Peyer's patch (tissue), 4 donors: ENCODE results near the gene MAN1A2. TPM values are rescaled to one million over a fixed set of nuclear protein-coding genes. Genes with fewer than 3 reads are reported as not detected.
"Not testable (repeated sequence)": the region's sequence is repeated elsewhere in the genome, so short reads cannot be mapped to it uniquely, and the experiment has no call there.

Experiments
- DNase-seq, 3 donors: peaks; one replicate each; pipeline ENCODE4 v3.0.0-alpha.2; 2017 to 2019
- H3K27ac ChIP-seq, 4 donors: fragments of 200-600 bp; sonication (generic); one replicate each; pipeline ENCODE4 v1.5.1; 2016 to 2019
- H3K27me3 ChIP-seq, 2 donors: fragments of 200-600 bp; sonication (generic); one replicate each; pipeline ENCODE4 v1.5.1; 2019
- H3K36me3 ChIP-seq, 3 donors: fragments of 200-600 bp; sonication (generic); one replicate each; pipeline ENCODE4 v1.5.1; 2016 to 2019
- H3K4me1 ChIP-seq, 4 donors: fragments of 200-600 bp; sonication (generic); one replicate each; pipeline ENCODE4 v1.5.1; 2016 to 2019
- H3K4me3 ChIP-seq, 4 donors: fragments of 200-600 bp; sonication (generic); 1 replicate in 3 of 4; 2 replicates in 1 of 4; pipeline ENCODE4 v1.5.1; 2016 to 2019; ENCODE audit warnings: mild to moderate bottlenecking in 1 of 4
- H3K9me3 ChIP-seq, 4 donors: fragments of 200-600 bp; sonication (generic); one replicate each; pipeline ENCODE4 v1.5.1; 2016 to 2019; ENCODE audit warnings: mild to moderate bottlenecking in 1 of 4
- CTCF ChIP-seq, 6 experiments: fragments of 450-650 bp in 4 of 6; fragments of 200-600 bp in 2 of 6; sonication (generic) in 1 of 6; IDR thresholded peaks; one replicate each; pipeline ENCODE4 v1.5.1; 2017 to 2019; ENCODE audit warnings: antibody characterized with exemption in 6 of 6, mild to moderate bottlenecking in 3 of 6, moderate library complexity in 1 of 6
- POLR2A ChIP-seq, 2 donors: fragments of 450-650 bp; IDR thresholded peaks; one replicate each; pipeline ENCODE4 v1.5.1; 2017; ENCODE audit warnings: antibody characterized with exemption in 2 of 2, mild to moderate bottlenecking in 2 of 2, moderate library complexity in 2 of 2
- total RNA-seq, 4 donors: library from RNA; depleted of rRNA; stranded (reverse); fragments of >200 nt; gene quantifications; one replicate each; pipeline ENCODE4 v1.1.0, GENCODE V29; 2016

Gene MAN1A2
- total RNA-seq, 4 donors from 2014 or later: 43.2 to 53.8 (median 49.4) TPM

- no peaks in the 10 kb centered on the region for H3K36me3 ChIP-seq
- H3K4me3 ChIP-seq: no peak overlapping the region
- H3K27ac ChIP-seq: no peak overlapping the region
- no peak for DNase-seq
- no peak for TF ChIP-seq POLR2A (IDR thresholded peaks at IDR 0.05)
- TF ChIP-seq CTCF (IDR thresholded peaks at IDR 0.05): no peak
- H3K4me1 ChIP-seq: no peaks in the 10 kb centered on the region
- no peaks in the 10 kb centered on the region for H3K9me3 ChIP-seq
- no peaks in the 10 kb centered on the region for H3K27me3 ChIP-seq
These were observed 69.3 kb downstream of the MAN1A2 start for GRCh38 chr1:117436513-117436912.

- Histone ChIP-seq H3K4me3 (no peak overlapping the region), H3K27ac (no peak overlapping the region), H3K4me1 (no peaks in the 10 kb centered on the region), H3K36me3 (peaks cover 0 to 9% (median 0%) of the 10 kb centered on the region in 3 donors), H3K27me3 (no peaks in the 10 kb centered on the region), H3K9me3 (no peaks in the 10 kb centered on the region)
- no peak for TF ChIP-seq POLR2A (IDR thresholded peaks at IDR 0.05)
- TF ChIP-seq CTCF (IDR thresholded peaks at IDR 0.05): no peak
- DNase-seq: no peak
These were observed 80.4 kb downstream of the MAN1A2 start for GRCh38 chr1:117447661-117448060.

- H3K4me1 ChIP-seq: no peaks in the 10 kb centered on the region
- H3K36me3 ChIP-seq: peaks cover 0 to 15% (median 0%) of the 10 kb centered on the region in 3 donors
- no peak for TF ChIP-seq CTCF (IDR thresholded peaks at IDR 0.05)
- no peak for TF ChIP-seq POLR2A (IDR thresholded peaks at IDR 0.05)
- no peaks in the 10 kb centered on the region for H3K27me3 ChIP-seq
- DNase-seq: no peak
- H3K9me3 ChIP-seq: no peaks in the 10 kb centered on the region
- H3K27ac ChIP-seq: no peak overlapping the region
- no peak overlapping the region for H3K4me3 ChIP-seq
These were observed 85.0 kb downstream of the MAN1A2 start for GRCh38 chr1:117452216-117452615.

GRCh38 chr1:117453958-117454357 lies 86.7 kb downstream of the MAN1A2 start:
- no peak for TF ChIP-seq POLR2A (IDR thresholded peaks at IDR 0.05)
- TF ChIP-seq CTCF (IDR thresholded peaks at IDR 0.05): no peak

GRCh38 chr1:117458410-117458809 lies 91.2 kb downstream of the MAN1A2 start:
- not testable (repeated sequence) for H3K36me3 ChIP-seq, DNase-seq, H3K4me1 ChIP-seq, H3K27me3 ChIP-seq, H3K9me3 ChIP-seq, H3K4me3 ChIP-seq, H3K27ac ChIP-seq

More at GRCh38 chr1:117453958-117454357, 86.7 kb downstream of the MAN1A2 start:
- no peaks in the 10 kb centered on the region for H3K4me1 ChIP-seq
- DNase-seq: no peak
- H3K9me3 ChIP-seq: no peaks in the 10 kb centered on the region
- no peak overlapping the region for H3K27ac ChIP-seq
- H3K4me3 ChIP-seq: no peak overlapping the region
- H3K36me3 ChIP-seq: peaks cover 0 to 15% (median 0%) of the 10 kb centered on the region in 3 donors
- H3K27me3 ChIP-seq: no peaks in the 10 kb centered on the region

GRCh38 chr1:117466761-117467160 lies 99.5 kb downstream of the MAN1A2 start:
- no peak for DNase-seq
- no peak overlapping the region for H3K27ac ChIP-seq
- no peaks in the 10 kb centered on the region for H3K27me3 ChIP-seq
- no peaks in the 10 kb centered on the region for H3K9me3 ChIP-seq
- TF ChIP-seq POLR2A (IDR thresholded peaks at IDR 0.05) (no peak), CTCF (IDR thresholded peaks at IDR 0.05) (no peak)
- peaks cover 0 to 13% (median 0%) of the 10 kb centered on the region in 3 donors for H3K36me3 ChIP-seq
- H3K4me1 ChIP-seq: no peaks in the 10 kb centered on the region
- H3K4me3 ChIP-seq: no peak overlapping the region
